Mucosa of stomach (tissue), 1 donor: Measurements from ENCODE around the gene NOL9.
A peak's percentile ranks its signal among the peaks of the same experiment; 100 is the strongest.
"Not testable (repeated sequence)": the region's sequence is repeated elsewhere in the genome, so short reads cannot be mapped to it uniquely, and the experiment has no call there.

Experiments used
- H3K27me3 ChIP-seq: one replicate; pipeline ENCODE4 v1.7.0; 2013; ENCODE audit warnings: mild to moderate bottlenecking, low read length; ENCODE audit not compliant: control insufficient read depth, insufficient read depth
- H3K36me3 ChIP-seq: one replicate; pipeline ENCODE4 v1.7.0; 2013; ENCODE audit warnings: low read length; ENCODE audit not compliant: control insufficient read depth, insufficient read depth
- H3K4me1 ChIP-seq: one replicate; pipeline ENCODE4 v1.7.0; 2013; ENCODE audit warnings: mild to moderate bottlenecking, low read length; ENCODE audit not compliant: control insufficient read depth, insufficient read depth
- H3K4me3 ChIP-seq: one replicate; pipeline ENCODE4 v1.7.0; 2013; ENCODE audit warnings: low read length
- H3K9ac ChIP-seq: one replicate; pipeline ENCODE4 v1.7.0; 2013; ENCODE audit warnings: mild to moderate bottlenecking, low read length, moderate library complexity
- H3K9me3 ChIP-seq: one replicate; pipeline ENCODE4 v1.7.0; 2013; ENCODE audit warnings: mild to moderate bottlenecking, low read length, moderate library complexity; ENCODE audit not compliant: control insufficient read depth
- donor health status: Pancreatic carcinoma.

The NOL9 gene

GRCh38 chr1:6554031-6554906 is at the start of gene NOL9:
NOL9 (minus strand) TSS chr1:6554513; CDS start chr1:6554502, 11 bp downstream.
- Histone ChIP-seq H3K27me3 (no peaks in the 10 kb centered on the region), H3K4me1 (peaks cover 24% of the 10 kb centered on the region), H3K9ac (peak within 1 kb of the TSS; percentile 88), H3K4me3 (peak within 1 kb of the TSS; percentile 63), H3K36me3 (no peaks in the 10 kb centered on the region), H3K9me3 (no peaks in the 10 kb centered on the region)

- Histone ChIP-seq H3K36me3 (no peaks in the 10 kb centered on the region), H3K9ac (peak overlapping the region; percentile 91), H3K27me3 (no peaks in the 10 kb centered on the region), H3K9me3 (no peaks in the 10 kb centered on the region), H3K4me3 (peak overlapping the region; percentile 74), H3K4me1 (peaks cover 36% of the 10 kb centered on the region)
Measured at GRCh38 chr1:6603238-6603914, 49.1 kb upstream of the NOL9 start.

DNA sequence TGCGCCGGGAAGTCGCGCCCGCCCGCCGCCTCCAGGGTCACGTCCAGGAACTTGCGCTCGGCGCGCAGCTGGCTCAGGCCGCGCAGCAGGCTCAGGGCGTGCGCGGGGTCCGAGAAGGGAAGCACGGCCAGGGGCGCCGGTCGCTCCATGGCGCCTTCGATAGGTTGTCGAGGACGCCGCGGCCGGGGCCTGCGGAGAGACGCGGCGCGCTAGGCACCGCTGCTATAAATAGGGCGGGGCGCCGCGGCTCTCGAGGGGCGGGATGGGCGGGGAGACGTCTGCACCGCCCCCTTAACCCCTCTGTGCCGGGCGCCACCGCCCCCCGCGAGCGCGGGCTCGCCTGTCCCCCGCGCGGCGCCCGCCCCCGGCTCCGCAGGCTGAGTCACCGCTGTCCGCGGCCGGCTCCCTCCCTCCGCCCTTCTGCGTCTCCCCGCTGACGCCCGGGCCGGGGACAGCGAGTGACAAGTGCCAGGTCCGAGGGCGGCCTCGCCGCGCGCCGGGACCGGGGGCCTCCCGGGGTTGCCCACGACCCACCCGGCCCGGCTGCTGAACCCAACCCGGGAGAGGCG is 48.4 kb upstream of the NOL9 start, which contains the start of gene KLHL21:
Gene KLHL21, minus strand, starts transcription at position 201 of the 569 bp plus-strand sequence. Its CDS starts 52 bp downstream, at position 149.
- Histone ChIP-seq H3K4me1 (peaks cover 36% of the 10 kb centered on the region), H3K9me3 (no peaks in the 10 kb centered on the region), H3K4me3 (peak within 1 kb of the TSS; percentile 82), H3K9ac (peak within 1 kb of the TSS; percentile 91), H3K27me3 (no peaks in the 10 kb centered on the region), H3K36me3 (no peaks in the 10 kb centered on the region)

GRCh38 chr1:6601923-6602668 is 47.8 kb upstream of the NOL9 start:
- H3K27me3 ChIP-seq, result no peaks in the 10 kb centered on the region
- peak overlapping the region; percentile 89 for H3K9ac ChIP-seq
- H3K4me1 ChIP-seq, result peaks cover 36% of the 10 kb centered on the region
- no peaks in the 10 kb centered on the region for H3K9me3 ChIP-seq
- peak overlapping the region; percentile 82 for H3K4me3 ChIP-seq
- H3K36me3 ChIP-seq, result no peaks in the 10 kb centered on the region

GRCh38 chr1:6601049-6601922 is 47.0 kb upstream of the NOL9 start:
- H3K27me3 ChIP-seq, result no peaks in the 10 kb centered on the region
- peak overlapping the region; percentile 89 for H3K9ac ChIP-seq
- H3K4me3 ChIP-seq, result peak overlapping the region; percentile 82
- H3K36me3 ChIP-seq, result no peaks in the 10 kb centered on the region
- H3K4me1 ChIP-seq, result peaks cover 36% of the 10 kb centered on the region
- H3K9me3 ChIP-seq, result no peaks in the 10 kb centered on the region

DNA sequence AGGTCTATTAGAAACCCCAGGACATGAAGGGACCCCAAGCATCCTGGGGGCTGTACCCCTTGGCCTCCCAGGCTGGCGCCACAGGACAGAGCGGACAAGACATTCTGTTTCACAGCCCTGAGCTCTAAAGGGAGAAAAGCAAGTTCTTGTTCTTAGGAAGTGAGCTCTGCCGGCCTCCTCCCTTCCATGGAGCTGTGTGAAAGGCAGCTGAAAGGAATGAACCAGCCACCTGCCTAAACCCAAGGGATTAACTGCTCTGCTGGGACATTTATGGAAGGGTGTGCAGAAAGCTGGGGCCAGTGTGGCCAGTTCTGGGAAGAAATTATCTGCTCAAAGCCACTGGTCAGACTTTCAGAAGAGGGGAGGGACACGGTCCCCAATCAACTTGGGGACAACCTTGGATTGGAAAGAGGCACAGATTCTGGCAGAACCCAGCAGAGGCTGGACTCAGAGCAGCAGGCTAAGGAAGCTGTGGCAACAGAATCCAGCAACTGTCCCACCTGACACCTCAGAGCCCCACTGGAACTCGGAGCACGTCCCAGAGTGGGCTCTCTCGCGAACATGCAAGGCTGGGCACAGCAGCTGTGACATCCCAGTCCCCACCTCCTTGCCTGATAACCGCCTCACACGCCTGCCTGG is 46.2 kb upstream of the NOL9 start:
- H3K27me3 ChIP-seq, result no peaks in the 10 kb centered on the region
- H3K36me3 ChIP-seq, result no peaks in the 10 kb centered on the region
- H3K9me3 ChIP-seq, result no peaks in the 10 kb centered on the region
- peak overlapping the region; percentile 82 for H3K4me3 ChIP-seq
- peak overlapping the region; percentile 89 for H3K9ac ChIP-seq
- peaks cover 36% of the 10 kb centered on the region for H3K4me1 ChIP-seq

GRCh38 chr1:6599991-6600390 is 45.7 kb upstream of the NOL9 start:
- Histone ChIP-seq H3K4me1 (peaks cover 36% of the 10 kb centered on the region), H3K4me3 (peak overlapping the region; percentile 82), H3K9ac (peak overlapping the region; percentile 89)
- not testable (repeated sequence) for H3K27me3 ChIP-seq, H3K9me3 ChIP-seq, H3K36me3 ChIP-seq

DNA sequence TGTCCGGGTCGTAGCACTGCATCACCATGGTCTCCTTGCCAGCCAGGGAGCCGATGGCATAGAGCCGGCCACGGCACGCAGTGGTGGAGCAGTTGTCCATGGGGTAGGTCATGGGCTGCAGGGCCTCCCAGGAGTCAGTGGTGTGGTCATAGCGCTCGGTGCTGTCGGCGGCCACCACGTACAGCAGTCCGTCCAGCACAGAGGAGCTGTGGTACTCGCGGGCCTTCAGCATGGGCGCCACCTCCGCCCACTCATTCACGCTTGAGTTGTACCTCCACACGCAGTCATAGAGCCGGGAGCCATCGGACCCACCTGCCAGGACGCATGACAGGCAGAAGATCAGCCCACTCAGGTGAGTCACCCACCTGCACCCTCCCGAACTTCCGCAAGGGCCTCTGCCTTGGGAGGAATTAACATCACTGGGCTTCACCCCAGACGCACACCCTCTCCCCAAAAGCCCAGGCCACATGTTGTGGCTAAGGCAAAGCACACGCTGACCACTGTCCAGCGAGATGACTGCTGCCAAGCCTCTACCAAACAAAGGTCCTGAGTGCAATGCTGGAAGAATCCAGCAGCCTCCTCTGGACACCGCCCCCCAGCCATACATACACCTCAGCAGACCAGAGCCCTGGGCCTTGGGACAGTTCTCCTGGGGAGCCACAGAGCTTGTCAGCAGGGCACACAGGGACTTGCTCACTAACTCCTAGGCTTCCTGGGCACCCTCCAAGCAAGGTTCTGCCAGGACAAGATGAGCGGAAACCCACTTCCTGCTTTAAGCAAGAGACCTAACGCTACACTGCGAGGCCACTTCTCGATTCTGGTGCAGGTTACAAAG is 45.0 kb upstream of the NOL9 start:
- H3K4me1 ChIP-seq, result peaks cover 30% of the 10 kb centered on the region
- H3K36me3 ChIP-seq, result no peaks in the 10 kb centered on the region
- H3K27me3 ChIP-seq, result no peaks in the 10 kb centered on the region

DNA sequence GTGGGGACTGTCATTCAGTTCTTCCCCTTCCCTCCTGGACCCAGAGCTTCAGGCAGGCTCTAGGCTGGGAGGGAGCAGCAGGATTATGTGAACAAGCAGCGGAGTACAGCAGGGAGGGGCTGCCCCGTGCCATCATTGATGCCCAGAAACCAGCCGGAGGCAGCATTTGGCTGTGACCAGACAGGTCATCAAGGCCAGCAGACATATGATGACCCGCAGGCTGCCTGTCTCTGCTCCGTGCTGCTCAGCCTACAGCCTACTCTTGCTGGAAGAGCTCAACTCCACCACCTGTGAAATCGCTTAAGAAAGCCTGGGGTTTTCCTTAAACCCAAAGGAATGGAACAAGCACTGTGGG is 43.4 kb upstream of the NOL9 start:
- Histone ChIP-seq H3K4me3 (no peak overlapping the region), H3K9ac (no peak overlapping the region), H3K36me3 (no peaks in the 10 kb centered on the region), H3K27me3 (no peaks in the 10 kb centered on the region), H3K4me1 (peaks cover 20% of the 10 kb centered on the region), H3K9me3 (no peaks in the 10 kb centered on the region)

More for the DNA sequence above, 45.0 kb upstream of the NOL9 start:
- peak overlapping the region; percentile 24 for H3K4me3 ChIP-seq
- no peaks in the 10 kb centered on the region for H3K9me3 ChIP-seq
- peak overlapping the region; percentile 22 for H3K9ac ChIP-seq
